GM19043 (cell line): Measurements from ENCODE around the gene ALDH1A1.
"Not testable (repeated sequence)": the region's sequence is repeated elsewhere in the genome, so short reads cannot be mapped to it uniquely, and the experiment has no call there.

Experiments used
- ATAC-seq: cut with Tn5 transposase; IDR thresholded peaks from one replicate; pipeline ENCODE4 v1.9.1; 2021; ENCODE audit warnings: low read depth; ENCODE audit not compliant: unreplicated experiment

The ALDH1A1 gene

DNA sequence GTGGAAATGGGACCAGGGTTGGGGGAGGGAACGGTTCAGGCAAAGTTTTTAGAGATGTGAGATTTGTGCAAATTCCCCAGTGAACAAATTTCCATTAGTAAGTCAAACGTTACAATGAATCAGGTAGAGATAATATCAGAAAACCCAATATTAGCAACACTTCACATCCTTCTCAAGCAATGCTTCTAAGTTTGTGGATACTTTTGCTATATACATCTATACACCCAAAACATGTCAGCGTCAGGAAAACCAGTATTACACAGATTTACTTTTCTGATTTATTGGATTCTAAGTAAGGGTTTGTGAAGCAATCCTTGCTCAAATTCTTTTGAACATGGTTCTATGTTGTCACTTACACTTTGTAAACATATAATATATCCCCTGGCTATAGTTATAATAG is 6.5 kb downstream of the ALDH1A1 start:
- ATAC-seq = no peak

DNA sequence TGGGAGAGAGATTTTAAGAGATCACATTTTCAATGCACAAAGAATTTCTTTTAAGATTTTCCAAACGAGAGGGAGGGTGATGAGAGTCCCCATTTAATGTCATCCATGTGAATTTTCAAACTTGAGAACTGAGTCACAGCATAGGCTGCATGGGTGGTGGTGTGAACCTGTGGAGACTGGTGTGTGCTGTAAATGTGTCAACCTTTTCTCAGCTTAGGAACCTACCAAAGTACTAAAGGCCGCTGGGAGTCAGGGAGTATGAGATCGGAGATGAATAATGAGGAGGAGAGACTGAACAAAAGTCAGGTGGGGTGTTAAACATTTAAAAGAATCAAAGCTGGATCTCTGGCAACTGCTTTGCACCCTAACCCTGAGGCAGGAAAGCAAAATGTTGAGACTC is 7.5 kb downstream of the ALDH1A1 start:
- no peak for ATAC-seq

DNA sequence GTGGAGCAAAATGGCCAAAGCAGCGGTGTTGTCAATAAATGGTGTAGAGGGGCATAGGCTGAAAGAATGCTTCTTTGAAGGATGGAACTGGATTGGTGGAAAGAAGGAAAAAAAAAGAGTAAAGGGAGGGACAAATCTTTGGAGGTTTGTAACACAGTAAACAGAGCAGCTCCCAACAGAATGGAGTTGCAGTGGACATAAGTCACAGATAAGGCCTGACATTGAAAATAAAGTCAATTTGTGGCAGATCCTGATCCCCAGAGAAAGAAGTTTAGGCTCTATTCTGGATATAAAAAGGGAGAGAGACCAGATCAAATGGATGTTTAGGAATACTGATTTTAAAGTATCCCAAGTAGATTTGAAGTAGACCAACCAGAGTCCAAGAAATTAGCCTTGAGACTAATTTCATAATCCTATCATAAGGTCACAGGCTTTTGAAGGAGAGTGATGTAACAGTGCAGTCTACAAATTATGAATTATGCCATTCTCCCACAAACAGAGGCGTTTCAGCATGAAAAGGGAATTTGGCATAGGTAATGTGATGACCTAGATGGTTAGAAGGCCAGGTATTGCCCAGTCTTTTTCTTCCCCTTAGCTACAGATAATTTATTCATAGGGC is 8.9 kb downstream of the ALDH1A1 start:
- ATAC-seq = no peak

- no peak for ATAC-seq
These were observed 10.4 kb downstream of the ALDH1A1 start for GRCh38 chr9:72942451-72942850.

DNA sequence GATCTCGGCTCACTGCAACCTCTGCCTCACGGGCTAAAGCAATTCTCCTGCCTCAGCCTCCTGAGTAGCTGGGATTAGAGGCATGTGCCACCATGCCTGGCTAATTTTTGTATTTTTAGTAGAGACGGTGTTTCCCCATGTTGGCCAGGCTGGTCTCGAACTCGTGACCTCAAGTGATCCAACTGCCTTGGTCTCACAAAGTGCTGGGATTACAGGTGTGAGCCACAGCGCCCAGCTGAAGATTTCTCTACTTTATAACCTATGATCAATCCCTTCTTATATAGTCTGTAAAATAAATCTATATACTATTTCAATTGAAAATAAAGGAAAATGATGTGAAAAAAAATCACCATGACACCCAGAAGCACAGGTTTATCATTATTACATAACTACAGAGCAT is 13.3 kb downstream of the ALDH1A1 start:
- not testable (repeated sequence) for ATAC-seq

DNA sequence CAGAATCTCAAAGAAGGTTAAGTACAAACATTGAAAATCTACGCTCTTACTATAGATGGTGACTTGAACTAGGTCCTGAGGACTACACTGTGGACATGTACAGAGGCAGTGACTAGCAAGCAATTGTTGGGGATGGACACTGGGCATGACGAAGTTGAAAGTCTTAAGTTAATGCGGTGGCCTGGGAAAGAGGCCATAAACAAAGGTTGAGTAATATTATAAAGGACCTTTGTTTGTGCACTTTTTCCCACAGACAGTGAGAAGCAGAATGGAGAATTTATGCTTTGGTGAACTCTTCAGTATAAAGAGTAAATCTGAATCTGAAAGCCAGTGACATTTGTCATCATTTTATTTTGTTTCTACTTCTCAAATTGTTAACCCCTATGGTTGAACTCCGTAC is 15.3 kb downstream of the ALDH1A1 start:
- no peak for ATAC-seq

GRCh38 chr9:72936679-72937078 is 16.2 kb downstream of the ALDH1A1 start:
- ATAC-seq = no peak

GRCh38 chr9:72936266-72936665 is 16.6 kb downstream of the ALDH1A1 start:
- ATAC-seq = no peak

GRCh38 chr9:72935595-72935994 is 17.3 kb downstream of the ALDH1A1 start:
- ATAC-seq = no peak

DNA sequence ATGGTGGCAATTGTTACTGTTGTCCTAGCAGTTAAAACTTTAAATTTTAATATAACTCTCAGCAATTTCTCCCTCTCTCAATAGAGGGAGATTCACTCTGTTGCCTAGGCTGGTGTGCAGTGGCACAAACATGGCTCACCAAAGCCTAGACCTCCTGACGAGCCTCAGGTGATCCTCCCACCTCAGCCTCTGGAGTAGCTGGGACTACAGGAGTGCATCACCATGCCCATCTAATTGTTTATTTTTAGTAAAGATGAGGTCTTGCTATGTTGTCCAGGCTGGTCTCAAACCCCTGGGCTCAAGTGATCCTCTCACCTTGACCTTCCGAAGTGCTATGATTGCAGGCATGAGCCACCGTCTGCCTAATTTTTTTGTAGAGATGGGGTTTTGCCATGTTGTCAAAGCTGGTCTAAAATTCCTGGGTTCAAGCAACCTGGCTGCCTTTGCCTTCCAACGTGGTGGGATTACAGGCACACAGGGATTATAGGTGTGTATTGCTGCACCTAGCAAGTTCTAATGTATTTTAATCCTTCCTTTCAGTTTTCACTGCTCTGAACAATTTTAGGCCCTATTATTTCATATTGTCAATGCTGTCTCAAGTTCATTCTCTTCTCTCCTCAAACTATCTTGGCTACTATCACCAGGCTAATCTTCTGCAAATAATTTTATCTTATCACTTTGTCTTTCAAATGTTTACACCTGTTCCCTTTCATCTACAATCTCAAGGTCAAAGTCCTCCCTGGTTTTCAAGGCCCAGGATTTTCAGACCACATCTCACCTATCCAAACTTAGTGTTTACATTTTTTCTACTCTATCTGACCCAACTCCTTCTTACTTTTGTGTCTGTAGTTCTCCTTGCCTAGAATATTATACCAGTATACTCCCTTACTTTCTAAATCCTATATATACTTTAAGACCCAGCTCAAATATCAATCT is 18.9 kb downstream of the ALDH1A1 start:
- ATAC-seq = no peak

- ATAC-seq = no peak
These were observed 20.2 kb downstream of the ALDH1A1 start for GRCh38 chr9:72932619-72933018.

DNA sequence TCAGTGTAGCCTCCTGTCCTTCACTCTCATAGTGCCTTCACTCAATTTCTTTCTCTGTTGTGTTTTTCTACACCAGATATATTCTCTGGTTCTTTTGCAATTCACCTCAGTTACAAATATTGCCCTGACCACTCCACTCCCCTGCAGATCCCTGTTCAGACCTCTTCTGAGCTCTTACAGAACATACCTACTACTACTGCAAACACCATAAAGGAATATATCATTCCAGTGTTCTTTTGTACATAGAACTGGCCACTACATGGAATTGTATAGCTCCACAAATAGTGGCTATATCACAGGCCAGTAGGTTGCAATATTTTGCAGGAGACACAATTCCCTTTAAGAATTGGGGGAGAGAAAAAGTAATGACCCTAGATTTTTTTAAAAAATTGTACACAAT is 21.0 kb downstream of the ALDH1A1 start:
- ATAC-seq = no peak

GRCh38 chr9:72931437-72931836 is 21.4 kb downstream of the ALDH1A1 start:
- ATAC-seq = no peak

GRCh38 chr9:72930828-72931227 is 22.0 kb downstream of the ALDH1A1 start:
- no peak for ATAC-seq

DNA sequence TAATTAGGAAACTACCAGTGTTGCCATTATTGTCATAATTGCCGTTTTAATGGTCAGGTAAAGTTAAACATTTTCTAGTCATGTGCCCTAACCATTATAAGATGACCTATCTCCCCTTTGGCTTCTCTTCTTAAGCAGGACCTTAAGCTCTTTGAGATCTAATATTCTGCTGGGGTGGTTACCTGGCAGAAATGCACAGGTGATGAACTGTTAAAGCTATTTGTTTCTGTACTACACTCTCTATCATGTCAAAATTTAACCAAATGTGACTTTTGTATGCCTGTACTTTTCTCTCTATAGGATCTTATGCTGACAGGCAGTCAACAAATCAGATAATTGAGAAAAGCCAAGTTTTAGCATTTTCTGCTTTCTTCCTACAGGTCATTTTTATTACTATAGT is 23.3 kb downstream of the ALDH1A1 start:
- no peak for ATAC-seq

DNA sequence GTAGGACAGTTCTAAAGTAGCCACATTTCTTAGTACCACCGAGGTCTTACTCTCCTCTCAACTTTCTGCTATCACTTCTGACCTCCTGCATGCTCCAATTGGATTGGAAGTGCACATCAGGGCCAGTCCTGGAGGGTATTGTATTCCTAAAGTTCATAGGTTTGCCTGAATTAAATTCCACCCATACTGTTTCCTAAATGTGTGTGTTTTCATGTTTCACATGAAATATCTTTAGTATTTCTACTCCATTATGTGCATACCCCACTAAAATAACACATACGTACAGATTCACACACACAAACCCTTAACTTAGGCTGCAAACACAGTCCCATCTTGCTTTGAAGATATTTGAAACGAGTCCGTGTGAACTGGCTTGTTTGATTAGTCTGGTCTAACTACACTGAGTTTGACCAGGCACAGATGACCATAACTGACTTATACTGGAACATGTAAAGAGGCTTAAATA is 24.8 kb downstream of the ALDH1A1 start:
- no peak for ATAC-seq

DNA sequence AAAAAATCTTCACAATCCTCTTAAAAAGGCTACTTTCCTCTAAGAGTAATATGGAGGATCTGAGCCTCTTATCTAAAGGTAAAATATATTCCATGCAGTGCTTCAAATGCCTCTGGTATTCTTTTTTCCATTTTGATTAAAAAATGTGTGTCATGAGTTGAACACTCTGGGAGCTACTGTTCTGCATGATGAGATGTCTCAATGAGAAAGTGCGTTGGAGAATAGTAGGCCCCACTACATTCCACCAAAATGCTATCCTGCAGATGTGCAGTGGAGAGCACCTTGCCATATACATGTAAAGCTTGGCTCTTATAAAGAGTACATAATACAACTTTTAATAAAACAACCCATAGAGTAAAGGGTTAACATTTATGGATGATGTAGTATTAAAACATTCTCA is 26.3 kb downstream of the ALDH1A1 start:
- ATAC-seq = no peak

GRCh38 chr9:72925891-72926290 is 27.0 kb downstream of the ALDH1A1 start:
- no peak for ATAC-seq

GRCh38 chr9:72925126-72925789 is 27.6 kb downstream of the ALDH1A1 start:
- ATAC-seq = no peak

DNA sequence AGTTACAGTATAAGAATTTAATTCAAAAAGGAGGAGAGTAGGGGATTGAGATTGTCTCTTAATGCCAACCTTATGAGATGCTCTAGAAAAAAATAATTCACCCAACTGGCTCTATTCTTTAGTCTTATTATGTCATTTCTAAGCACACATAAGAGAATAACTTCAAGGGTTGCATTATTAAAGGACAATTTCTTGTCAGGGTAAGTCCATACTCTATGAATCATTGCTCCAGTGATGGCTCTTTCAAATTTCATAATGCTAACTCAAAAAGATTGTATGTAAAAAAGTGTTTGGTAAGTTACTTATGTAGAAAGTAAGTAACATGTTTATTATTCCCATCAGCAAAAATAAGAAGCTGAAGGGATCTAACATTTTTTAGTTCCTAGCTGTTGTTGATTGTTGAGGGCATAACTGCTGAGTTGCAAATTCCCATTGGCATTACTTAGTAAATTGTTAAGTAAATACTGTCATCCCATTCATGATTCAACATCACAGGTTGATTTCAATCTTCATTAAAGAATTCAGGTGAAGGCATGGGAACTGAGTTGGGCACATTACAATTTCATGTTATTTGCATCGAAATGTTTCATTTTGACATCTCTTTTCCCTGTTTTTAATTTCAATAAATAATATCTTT is 28.6 kb downstream of the ALDH1A1 start:
- ATAC-seq = no peak

DNA sequence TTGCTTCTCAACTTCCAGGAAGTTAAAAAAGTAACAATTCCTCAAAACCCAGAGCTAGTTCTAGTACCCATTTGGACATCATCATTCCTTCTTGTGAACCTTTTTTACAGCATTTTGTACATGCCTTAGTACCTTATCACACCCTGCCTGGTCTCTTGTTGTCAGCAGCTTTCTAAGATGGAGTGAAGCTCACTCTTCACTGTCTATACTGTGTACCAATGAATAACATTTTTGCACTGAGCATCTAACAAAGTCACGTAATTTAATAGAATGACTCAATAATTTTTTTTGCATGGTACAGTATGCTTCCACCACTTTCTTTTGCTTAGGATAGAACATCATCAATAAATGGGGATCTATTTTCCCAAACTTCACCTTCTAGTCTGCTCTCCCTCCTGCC is 29.8 kb downstream of the ALDH1A1 start:
- ATAC-seq = no peak
